GM19324 (cell line): ENCODE measurements around the gene SRPRB.
"Not testable (repeated sequence)": the region's sequence is repeated elsewhere in the genome, so short reads cannot be mapped to it uniquely, and the experiment has no call there.

Experiments
- ATAC-seq: cut with Tn5 transposase; IDR thresholded peaks from one replicate; pipeline ENCODE4 v1.9.1; 2021; ENCODE audit warnings: mild to moderate bottlenecking, moderate library complexity; ENCODE audit not compliant: unreplicated experiment, low FRiP score

The SRPRB gene

DNA sequence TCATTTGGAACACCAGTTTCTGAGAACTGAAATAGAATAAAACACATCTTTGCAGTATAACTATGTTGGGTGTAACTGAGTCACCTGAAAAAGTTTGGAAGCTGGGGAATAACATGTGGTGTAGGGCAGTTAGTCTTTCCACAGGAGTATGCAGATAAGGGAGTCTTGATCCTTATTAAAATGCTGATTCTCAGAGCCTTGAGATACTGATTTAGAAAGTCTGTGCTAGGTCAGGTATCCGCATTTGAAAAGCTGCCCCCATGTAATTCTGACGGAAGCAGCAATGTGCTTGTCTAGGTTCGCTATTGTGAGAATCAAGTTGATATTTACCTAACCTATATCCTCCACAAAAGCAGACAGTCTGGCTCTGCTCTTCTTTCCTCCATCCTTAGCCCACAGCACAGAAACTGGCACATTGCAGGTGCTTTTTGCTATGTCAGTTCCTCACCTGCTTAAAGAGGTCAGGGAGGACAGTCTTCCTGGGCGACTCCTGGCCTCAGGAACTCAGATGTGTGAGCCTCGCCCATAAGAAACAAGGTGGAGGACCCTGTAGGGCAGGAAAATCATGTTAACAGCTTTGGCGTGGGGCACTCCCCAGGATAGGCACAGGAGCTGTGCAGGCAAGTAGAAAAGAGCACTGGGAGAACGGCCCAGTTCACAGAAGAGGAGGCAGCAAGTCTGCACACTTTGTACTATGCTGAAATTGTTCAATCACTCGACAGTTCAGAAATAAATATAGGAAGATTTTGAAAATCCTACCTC is 27.6 kb upstream of the SRPRB start:
- no peak for ATAC-seq

DNA sequence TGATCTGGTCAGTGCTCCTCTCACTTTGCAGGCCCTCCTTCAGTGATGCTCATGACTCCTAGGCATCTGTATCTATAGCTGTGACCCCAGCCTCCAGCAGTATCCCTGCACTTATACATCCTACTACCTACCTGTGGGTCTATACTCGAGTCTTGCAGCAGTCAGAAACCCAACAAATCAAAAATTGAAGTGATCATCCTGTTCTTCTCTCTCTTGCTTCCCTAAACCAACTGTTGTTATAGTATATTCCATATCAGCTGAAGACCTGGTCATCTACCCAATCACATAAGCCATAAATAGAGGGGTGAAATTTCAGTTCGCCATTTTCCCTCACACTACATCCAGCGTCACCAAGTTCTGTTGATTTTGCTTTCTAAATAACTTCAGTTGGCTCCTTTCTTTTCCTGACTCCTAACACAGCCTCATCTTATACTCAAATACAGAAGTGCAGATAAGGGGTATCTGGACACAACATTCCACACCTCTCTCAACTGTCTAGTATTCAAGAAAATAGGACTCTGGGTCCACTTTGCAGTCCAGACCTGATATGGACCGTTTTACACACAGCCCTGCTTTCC is 25.9 kb upstream of the SRPRB start:
- ATAC-seq = no peak

DNA sequence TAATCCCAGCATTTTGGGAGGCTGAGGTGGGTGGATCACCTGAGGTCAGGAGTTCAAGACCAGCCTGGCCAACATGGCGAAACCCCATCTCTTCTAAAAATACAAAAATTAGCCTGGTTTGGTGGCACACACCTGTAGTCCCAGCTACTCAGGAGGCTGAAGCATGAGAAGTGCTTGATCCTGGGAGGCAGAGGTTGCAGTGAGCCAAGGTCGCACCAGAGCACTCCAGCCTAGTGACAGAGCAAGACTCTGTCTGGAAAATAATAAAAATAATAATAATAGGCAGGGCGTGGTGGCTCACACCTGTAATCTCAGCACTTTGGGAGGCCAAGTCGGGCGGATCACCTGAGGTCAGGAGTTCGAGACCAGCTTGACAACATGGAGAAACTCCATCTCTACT is 24.9 kb upstream of the SRPRB start:
- not testable (repeated sequence) for ATAC-seq

DNA sequence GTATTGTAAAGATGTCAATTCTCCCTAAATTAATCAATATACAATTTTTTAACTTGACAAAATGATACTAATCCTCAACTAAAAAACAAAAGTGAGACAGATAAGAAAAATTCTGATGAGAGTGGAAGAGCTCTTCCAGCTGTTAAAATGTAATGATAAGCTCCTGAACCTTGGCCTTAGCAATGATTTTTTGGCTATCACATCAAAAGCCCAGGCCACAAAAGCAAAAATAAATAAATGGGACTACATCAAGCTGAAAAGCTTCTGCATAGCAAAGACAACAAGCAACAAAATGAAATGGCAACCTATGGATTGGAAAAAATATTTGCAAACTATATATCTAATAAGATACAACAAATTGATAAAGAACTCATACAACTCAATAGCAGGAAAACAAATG is 24.0 kb upstream of the SRPRB start:
- ATAC-seq = no peak

DNA sequence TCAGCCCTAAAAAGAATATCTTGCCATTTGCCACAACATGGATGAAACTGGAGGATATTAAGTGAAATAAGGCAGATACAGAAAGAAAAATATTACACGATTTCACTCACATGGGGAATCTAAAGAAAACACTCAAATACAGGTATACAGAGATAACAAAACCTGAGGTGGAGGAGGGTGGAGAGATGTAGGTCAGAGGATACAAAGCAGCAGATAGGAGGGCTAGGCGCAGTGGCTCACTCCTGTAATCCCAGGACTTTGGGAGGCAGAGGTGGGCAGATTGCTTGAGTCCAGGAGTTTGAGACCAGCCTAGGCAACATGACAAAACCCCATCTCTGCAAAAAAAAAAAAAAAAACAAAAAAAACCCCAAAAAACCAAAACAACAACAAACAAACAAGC is 23.2 kb upstream of the SRPRB start:
- no peak for ATAC-seq

DNA sequence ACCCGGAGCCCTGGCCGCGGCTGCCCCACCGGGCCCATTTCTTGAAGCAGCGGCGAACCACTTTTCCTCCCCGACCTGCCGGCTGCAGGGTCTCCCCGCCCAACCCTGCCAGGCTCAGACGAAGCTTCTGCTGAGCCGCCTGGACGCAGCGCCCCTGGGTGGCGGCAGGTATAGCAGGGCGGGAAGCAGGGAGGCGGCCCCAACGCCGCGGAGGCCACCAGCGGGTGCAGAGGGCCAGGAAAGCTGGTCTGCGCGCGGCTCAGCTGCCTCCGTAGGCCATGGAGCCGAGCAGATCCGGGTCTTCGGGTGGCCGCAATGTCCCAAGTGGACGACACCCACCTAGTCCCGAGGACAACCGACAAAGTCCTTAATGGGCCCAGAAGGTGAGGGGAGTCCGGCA is 21.9 kb upstream of the SRPRB start:
- no peak for ATAC-seq

DNA sequence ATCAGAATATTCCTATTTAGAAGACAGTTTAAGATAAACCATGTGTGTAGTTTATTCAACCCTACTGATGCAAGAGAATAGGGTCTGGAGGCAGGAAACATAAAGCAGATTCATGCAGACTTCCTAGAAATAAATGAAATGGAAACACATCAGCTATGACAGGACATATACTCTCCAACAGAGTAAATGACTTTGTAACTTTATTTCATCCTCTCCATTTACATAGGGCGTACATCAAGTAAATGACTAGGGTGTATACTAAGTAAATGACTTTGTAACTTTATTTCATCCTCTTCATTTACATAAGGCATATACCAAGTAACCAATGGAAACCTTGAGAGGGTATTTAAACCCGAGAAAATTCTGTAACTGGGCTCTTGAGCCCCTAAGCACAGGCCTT is 17.6 kb upstream of the SRPRB start:
- ATAC-seq = no peak

DNA sequence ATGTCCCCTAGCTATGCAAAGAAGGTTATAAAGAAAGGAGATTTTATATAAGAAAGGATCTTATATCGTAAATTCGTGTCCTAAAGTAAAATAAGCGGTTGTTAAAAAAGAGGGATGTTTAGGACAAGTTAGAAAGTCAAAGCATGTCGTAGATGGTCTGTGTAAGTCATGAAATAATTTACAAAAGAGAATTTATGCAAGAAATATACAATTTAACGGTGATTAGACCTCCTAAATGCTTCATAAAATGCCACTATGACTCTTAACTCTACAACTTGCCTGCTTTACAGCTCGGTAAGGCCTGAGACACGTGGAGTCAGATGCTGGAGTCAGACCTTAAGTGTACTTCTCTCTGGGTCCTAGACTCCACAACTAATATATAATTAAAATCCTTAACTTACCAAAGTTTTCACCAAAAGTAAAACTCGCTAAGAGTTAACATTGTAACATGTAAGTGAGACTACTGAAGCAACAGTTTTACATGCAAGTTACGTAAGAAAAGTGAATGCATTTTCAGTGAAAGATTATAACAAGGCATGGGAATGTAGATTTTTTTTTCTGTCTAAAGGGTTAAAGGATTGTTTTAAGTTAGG is 13.3 kb upstream of the SRPRB start:
- ATAC-seq = no peak

DNA sequence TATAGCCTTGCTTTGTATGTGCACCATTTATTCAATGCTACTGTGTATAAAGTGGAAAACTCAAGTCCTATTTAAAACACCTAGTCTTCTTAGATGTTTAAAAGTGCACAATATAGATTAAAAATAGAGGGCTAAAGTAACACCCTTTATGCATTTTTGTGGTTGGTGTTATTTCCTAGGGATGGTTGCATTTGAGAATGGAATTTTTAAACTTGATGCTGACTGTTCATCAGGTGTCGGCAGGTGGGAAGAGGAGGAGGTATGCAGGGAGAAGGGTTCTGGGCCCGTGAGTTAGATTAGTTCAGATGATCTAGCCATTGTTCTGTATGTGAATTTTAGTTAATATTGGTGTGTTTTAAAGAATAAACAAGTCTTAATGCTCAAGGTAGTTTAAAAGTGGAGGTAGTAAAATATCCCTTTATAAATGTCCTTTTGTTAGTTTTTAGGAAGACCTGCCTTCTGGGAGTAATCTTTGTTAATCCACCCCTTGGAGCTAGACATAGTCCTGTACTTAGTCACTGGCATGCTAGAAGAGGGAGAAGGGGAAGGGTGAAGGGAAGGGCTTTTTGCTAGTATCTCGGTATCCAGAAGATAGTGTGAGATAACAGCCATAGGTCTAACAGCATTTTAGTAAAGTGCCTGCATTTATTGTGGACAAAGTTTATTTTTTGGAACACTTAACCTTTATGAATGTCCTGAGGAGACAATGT is 8.1 kb upstream of the SRPRB start:
- ATAC-seq = no peak

DNA sequence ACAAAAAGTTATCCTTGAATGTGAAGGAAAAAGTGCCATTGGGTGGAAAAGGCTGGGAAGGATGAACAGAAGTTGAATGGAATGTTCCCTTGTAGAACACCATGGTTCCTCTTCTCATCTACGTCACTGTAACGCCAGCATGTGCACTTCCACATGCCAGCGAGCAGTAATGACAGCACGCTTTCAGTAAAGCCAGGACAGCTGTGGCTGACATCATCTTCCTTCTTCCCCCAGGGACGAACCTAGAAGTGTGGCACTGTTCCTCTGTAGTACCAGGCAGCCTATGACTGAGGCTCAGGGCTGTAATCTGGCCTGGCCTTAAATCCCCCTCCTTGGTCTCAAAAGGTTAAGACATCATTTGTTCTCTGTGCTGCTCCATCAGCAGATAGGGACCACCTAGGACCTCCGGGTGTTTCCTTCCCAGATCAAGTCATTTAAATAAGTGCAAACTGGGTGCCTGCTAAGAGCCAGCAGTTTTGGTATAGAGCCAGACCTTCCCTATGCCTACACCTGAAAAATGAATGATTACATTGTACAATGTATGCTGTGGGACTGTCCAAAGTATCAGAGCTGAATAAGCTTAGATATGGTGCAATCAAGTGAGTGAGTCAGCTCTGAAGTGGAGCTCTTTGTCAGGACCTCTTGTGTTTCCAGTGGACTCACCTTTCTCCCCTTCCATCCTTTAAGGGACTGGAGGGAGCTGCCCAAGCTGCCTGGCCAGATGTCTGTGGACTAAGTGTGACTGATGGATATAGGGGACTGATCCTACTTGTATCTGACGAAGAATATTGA is 5.6 kb upstream of the SRPRB start:
- no peak for ATAC-seq

DNA sequence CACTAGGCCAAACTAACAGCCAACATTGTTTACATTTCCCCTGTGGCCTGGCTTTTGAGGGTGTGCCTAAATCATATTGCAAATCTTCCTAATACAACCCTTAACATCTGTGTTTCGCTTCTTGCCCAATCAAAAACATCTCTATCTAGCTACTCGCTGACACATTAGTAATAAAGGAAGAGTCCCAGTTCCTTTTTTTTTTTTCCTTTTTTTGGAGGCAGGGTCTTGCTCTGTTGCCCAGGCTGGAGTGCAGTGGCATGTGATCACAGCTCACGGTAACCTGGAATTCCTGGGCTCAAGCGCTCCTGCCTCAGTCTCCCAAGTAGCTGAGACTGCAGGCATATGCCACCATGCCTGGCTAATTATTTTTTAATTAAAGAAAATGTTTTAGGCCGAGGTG is 2.1 kb upstream of the SRPRB start:
- no peak for ATAC-seq

DNA sequence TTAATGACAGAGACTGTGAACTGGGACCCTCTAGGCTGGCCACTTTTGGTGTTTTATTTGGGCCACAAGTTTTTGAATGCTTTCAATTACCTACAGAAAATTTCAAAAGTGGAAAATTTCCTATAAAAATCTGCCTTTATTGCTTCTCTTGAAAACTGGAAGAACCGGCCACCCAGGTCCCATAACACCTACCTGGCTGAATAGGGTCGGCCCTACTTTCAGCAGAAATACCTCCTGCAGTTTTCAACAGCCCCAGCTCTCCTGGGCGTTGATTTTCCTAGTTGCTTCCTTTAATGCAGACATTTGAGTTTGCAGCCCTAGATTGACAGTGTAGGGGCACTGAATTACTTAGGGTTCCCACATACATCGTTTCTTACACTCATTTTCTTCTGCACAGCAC is 719 bp upstream of the SRPRB start:
- ATAC-seq = no peak

DNA sequence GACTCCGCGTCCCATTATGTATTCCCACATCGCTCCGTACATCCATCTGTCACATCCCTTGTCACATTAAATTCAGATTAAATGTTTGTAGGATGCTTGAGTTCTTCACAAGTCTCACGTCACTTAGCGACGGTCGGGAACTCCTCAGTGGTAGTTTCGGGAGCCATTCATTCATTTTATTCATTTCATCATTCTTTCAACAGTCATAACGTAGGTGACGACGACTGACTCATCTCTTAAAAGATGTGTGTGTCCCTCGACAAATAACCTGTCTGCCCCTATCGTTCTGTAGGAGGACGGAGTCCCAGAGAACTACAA is 272 bp upstream of the SRPRB start:
- ATAC-seq = no peak

DNA sequence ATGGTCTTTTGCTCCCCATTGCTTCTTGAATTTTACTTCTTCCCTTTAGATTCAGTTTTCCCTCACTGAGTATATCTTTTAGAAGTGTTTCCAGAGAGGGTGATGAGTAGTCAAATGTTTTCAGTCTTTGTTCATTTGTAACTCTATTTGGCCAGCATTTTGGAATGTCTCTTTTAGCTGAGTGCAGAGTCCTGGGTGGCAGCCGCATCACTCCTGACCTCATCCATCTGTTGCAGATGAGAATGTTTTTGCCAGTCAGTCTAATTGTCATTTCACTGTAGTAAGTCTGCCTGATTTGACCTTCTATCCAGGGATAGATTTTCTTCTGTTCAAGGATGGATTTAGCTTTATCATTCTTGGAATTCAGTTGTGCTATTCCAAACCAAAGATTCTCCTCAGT is 7.3 kb downstream of the SRPRB start:
- ATAC-seq = no peak

DNA sequence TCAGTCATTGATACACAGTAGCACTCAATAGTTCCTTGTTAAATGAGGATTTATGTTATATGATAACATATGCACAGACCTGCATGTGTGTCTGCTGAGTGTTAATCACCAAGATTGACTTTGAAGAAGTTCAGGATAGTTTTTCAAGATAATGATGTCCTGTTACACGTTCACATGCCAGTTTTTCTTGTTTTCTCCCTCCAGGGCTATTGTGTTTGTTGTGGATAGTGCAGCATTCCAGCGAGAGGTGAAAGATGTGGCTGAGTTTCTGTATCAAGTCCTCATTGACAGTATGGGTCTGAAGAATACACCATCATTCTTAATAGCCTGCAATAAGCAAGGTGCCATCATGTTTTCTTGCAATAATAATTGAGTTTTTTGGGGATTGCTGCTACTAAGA is 9.8 kb downstream of the SRPRB start:
- no peak for ATAC-seq

DNA sequence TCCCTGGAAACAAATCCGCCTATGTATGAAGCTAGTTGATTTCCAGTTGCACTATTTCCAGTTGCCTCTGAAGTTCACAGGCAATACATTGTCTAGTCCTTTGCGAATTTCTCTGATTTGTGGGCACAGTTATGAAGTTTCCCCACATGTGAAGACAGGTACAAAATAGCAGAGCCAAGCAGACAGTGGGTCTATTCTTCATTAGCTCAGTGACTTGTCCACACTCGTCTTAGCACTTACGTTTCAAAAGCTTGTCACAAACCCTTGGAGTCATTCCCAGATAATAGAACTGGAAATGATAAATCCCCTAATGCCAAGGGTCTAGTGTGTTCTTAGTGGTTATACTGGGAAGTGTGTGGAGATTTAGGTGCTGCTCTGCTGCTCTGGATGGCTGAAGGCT is 14.5 kb downstream of the SRPRB start:
- no peak for ATAC-seq

DNA sequence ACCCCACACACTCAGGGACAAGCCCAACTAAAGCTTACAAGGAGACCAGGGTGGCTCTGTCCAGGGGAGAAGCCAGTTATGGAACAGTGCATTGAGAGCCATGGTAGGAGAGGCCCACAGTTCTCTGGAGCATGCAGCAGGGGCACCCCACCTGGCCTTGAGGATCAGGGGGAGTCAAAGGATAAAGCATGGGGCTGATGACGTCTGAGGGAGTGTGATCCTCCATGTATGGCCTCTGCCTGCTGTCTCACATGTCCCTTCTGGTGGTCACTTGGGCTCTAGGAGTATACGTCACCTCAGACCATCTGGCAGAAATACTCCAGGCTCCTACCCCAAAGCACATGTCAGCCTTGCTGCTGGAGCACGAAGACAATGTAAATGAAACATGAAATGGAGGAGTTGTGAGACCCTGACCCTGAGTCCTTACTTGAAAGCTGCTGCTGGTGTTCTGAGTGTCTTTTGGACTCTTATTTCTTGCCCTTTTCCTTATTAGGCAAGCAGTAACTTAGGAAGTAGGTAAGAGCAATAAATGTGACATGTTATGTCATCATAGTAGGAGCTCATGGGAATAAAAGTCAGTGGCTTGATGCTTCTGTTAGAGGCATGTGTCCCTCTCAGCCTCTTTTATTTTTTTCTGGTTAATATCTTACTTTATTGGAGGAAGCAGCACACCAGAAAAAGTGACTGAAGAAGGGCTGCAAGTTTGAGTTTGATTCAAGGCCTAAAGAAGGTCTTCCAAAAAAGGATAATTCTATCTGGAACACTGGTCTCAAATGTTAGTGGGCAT is 15.5 kb downstream of the SRPRB start:
- no peak for ATAC-seq

DNA sequence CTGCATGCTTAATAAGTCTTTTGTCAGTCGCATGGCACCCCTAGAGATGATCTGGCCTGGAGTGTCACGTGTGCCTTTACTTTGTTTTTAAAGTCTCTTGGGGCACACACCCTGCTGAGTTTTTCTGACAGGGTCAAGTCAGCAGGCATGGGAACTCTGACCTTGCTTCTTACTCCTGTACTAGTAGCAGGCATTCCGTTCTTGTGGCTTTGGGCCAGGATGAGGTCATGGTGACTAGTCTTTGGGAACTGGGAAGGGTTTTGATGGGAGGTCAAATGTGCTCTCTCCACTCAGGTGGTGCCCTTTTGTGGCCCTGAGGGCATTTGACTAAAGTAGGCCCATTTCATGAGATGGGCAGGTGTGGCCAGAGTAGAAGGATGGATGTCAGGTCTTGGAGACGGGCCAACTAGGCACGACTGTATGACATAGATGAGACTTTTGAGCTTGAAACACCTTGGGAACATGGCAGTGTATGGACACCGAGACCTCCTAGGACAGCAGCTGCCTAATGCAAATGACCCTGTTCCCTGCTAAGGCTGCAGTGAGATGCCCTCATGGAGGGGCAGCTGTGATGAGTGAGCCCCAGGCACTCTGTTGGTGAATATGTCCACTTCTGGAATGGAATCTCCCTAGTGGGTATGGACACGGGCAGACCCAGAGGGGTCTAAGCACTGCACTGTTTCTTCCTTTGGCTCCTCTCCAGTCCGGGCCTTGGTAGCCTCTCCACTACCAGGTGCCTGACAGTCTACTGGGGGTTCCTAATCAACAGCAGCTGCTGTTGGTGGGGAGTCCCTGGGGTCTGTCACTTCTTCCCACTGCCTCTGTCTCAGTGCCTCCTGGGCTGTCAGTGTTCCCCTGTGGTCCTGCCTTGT is 16.4 kb downstream of the SRPRB start:
- no peak for ATAC-seq

DNA sequence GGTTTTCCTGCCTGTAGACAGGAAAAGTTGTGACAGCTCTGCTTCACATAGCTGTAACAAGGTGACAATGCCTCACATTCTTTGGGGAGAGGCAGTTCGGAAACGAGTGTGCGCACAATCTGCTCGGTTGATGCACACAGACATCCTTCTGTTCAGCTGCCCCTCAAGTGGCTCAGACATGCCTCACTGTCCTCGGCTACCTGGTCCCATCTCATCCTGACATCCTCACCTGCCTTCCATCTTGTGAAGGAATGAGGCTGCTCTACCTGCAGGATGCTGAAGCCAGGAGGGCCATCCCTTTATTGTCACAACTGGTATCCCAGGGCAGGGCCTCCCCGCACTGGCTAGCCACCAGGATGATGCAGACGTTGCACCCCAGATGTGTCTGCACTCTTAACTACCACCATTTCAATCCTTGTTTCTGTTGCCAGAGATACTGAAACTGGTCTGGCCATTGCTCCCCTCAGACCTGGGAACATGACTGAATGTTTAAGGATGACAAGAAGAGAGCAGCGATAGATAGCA is 19.4 kb downstream of the SRPRB start:
- ATAC-seq = no peak
